Ishikawa (cell line): ENCODE results near the gene ZFP1.
A peak's percentile ranks its signal among the peaks of the same experiment; 100 is the strongest.

Experiments used
- CEBPB ChIP-seq: IDR thresholded peaks from 2 replicates; pipeline ENCODE4 v1.6.1; 2012
- CREB1 ChIP-seq: IDR thresholded peaks from 2 replicates; pipeline ENCODE4 v1.6.1; 2012; ENCODE audit warnings: low read depth
- EGR1 ChIP-seq: IDR thresholded peaks from 2 replicates; pipeline ENCODE4 v1.6.1; 2012
- EP300 ChIP-seq: IDR thresholded peaks from 2 replicates; pipeline ENCODE4 v1.6.1; 2012; ENCODE audit warnings: borderline replicate concordance
- FOXM1 ChIP-seq: IDR thresholded peaks from 2 replicates; pipeline ENCODE4 v1.6.1; 2012; ENCODE audit warnings: low read depth, borderline replicate concordance
- NFIC ChIP-seq: IDR thresholded peaks from 2 replicates; pipeline ENCODE4 v1.6.1; 2012
- RAD21 ChIP-seq: IDR thresholded peaks from 2 replicates; pipeline ENCODE4 v1.6.1; 2012; ENCODE audit warnings: low read depth
- TAF1 ChIP-seq: IDR thresholded peaks from 2 replicates; pipeline ENCODE4 v1.6.1; 2012; ENCODE audit warnings: low read depth, mild to moderate bottlenecking
- TCF12 ChIP-seq: IDR thresholded peaks from 2 replicates; pipeline ENCODE4 v1.6.1; 2012; ENCODE audit warnings: low read depth
- TEAD4 ChIP-seq: IDR thresholded peaks from 2 replicates; pipeline ENCODE4 v1.6.1; 2012
- YY1 ChIP-seq: IDR thresholded peaks from 2 replicates; pipeline ENCODE4 v1.6.1; 2012; ENCODE audit warnings: low read depth
- ZBTB7A ChIP-seq: IDR thresholded peaks from 2 replicates; pipeline ENCODE4 v1.6.1; 2012; ENCODE audit warnings: low read depth
- TF ChIP-seq, protein P1 (sequence below): IDR thresholded peaks from 2 replicates; pipeline ENCODE4 v1.6.1; 2012
- TF ChIP-seq, protein P2 (sequence below): IDR thresholded peaks from 2 replicates; pipeline ENCODE4 v1.6.1; 2012
- TF ChIP-seq, protein P3 (sequence below): IDR thresholded peaks from 2 replicates; pipeline ENCODE4 v1.6.1; 2012; ENCODE audit warnings: low read depth, mild to moderate bottlenecking

Gene ZFP1

DNA sequence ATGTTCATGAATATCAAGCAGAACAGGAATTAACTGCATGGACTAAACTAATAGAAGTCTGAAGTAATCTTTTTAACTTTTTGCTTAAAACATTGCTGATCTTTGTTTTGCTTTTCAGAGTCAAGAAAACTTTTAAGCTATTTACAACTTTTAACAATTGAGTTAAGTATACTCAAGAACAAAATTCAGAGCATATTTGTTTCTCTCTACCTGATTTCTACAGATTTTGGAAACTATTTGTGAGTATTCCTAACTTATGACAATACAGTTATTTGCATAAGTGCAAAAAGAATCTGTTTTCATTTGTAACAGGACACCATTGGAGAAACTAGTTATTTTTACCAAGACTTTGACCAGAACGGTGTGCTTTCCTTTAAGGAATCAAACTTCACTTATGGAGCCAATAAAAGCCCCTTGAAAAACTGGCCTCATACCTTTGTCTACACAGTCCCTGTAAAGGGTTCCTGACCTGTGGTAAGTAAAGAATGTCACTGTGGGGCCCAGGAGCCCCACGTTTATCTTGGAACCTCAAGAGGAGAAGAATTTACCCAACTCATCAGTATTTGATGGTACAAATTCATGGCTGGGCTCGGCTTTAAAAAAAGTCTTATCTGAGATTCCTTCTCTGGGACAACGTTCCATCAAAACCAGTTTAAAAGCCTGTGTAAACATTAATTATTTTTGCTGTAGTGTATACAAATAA is 20.5 kb upstream of the ZFP1 start:
- TF ChIP-seq TEAD4, result no peak
- no peak for TF ChIP-seq FOXM1

DNA sequence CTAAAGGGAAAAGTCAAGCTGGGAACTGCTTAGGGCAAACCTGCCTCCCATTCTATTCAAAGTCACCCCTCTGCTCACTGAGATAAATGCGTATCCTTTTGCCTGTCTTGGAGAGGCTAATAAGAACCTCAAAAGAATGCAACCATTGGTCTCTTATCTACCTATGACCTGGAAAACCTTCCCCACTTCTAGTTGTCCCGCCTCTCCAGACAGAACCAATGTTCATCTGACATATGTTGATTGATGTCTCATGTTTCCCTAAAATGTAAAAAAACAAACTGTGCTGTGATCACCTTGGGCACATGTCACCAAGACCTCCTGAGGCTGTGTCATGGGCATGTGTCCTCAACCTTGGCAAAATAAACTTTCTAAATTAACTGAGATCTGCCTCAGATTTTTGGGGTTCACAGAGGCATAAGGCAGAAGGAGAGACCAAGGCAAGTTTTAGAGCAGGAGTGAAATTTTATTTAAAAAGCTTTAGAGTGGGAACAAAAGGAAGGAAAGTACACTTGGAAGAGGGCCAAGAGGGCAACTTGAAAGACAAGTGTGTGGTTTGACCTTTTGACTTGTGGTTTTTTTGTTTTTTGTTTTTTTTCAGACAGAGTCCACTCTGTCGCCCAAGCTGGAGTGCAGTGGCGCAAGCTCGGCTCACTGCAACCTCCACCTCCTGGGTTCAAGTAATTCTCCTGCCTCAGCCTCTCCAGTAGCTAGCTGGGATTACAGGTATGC is 18.7 kb upstream of the ZFP1 start:
- peak; percentile 87 for TF ChIP-seq NFIC

DNA sequence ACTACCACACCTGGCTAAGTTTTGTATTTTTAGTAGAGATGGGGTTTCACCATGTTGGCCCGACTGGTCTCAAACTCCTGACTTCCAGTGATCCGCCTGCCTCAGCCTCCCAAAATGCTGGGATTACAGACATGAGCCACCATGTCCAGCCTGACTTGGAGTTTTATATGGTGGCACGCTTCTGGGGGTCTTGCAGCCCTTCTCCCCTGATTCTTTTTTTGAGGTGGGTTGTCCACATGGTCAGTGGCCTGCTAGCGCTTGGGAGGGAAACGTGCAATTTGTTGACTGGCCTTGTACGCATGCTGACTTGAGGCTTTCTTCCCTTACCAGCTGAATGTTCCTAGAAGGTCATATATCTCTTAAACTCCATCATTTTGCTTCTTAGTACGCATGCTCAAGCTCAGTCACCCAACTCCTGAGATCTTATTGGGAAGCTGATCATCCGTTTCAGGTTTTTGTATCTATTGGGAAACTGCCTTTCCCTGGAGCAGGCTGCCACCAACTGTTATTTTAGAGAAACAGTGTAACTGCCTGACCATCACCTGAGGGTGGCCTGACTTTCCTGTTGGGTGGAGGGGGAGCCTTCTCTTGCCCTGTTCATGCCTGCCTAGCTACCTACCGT is 18.1 kb upstream of the ZFP1 start:
- no peak for TF ChIP-seq TAF1
- peak; percentile 70 for TF ChIP-seq RAD21

DNA sequence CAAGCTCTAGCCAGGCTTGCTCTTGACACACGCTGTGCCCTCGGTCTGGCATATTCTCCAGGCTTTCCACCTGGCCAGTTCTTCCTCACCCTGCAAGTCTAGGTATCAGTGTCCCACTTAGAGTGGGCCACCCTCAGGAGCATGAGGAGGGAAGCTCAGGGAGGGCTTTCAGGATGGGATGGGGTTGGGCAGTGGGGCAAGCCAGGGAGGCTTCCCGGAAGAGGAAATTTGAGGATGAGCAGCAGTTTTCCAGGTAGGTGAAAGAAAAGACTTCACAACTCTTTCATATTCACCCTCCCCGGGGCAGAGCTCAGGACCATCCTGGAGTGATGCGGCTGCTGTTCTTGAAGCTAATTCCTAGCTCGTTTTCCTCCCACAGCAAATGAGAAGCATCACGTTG is 17.2 kb upstream of the ZFP1 start:
- TF ChIP-seq, protein P1, sequence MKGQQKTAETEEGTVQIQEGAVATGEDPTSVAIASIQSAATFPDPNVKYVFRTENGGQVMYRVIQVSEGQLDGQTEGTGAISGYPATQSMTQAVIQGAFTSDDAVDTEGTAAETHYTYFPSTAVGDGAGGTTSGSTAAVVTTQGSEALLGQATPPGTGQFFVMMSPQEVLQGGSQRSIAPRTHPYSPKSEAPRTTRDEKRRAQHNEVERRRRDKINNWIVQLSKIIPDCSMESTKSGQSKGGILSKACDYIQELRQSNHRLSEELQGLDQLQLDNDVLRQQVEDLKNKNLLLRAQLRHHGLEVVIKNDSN, result no peak
- TF ChIP-seq CEBPB, result no peak
- TF ChIP-seq NFIC, result no peak
- TF ChIP-seq EP300, result no peak
- no peak for TF ChIP-seq ZBTB7A
- no peak for TF ChIP-seq TEAD4
- no peak for TF ChIP-seq FOXM1
- TF ChIP-seq, protein P2, sequence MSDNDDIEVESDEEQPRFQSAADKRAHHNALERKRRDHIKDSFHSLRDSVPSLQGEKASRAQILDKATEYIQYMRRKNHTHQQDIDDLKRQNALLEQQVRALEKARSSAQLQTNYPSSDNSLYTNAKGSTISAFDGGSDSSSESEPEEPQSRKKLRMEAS, result no peak
- no peak for TF ChIP-seq YY1
- TF ChIP-seq EGR1, result no peak
- TF ChIP-seq TCF12, result no peak
- TF ChIP-seq, protein P3, sequence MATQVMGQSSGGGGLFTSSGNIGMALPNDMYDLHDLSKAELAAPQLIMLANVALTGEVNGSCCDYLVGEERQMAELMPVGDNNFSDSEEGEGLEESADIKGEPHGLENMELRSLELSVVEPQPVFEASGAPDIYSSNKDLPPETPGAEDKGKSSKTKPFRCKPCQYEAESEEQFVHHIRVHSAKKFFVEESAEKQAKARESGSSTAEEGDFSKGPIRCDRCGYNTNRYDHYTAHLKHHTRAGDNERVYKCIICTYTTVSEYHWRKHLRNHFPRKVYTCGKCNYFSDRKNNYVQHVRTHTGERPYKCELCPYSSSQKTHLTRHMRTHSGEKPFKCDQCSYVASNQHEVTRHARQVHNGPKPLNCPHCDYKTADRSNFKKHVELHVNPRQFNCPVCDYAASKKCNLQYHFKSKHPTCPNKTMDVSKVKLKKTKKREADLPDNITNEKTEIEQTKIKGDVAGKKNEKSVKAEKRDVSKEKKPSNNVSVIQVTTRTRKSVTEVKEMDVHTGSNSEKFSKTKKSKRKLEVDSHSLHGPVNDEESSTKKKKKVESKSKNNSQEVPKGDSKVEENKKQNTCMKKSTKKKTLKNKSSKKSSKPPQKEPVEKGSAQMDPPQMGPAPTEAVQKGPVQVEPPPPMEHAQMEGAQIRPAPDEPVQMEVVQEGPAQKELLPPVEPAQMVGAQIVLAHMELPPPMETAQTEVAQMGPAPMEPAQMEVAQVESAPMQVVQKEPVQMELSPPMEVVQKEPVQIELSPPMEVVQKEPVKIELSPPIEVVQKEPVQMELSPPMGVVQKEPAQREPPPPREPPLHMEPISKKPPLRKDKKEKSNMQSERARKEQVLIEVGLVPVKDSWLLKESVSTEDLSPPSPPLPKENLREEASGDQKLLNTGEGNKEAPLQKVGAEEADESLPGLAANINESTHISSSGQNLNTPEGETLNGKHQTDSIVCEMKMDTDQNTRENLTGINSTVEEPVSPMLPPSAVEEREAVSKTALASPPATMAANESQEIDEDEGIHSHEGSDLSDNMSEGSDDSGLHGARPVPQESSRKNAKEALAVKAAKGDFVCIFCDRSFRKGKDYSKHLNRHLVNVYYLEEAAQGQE, result no peak
- TF ChIP-seq RAD21, result no peak
- TF ChIP-seq TAF1, result no peak
- no peak for TF ChIP-seq CREB1

DNA sequence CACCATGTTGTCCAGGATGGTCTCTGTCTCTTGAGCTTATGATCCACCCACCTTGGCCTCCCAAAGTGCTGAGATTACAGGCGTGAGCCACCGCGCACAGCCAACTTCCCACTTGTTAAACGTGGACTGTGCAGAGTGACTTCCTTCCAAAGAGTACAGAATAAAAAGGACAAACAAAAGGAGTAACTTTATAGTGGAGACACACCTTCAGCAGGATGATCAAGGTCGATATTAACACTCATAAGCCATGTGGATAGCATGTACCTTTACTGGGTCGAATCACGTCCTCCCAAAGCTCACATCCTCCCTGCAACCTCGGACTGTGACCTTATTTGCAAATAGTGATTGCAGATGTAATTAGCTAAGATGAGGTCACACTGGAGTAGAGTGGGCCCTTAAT is 10.1 kb upstream of the ZFP1 start:
- no peak for TF ChIP-seq RAD21
- TF ChIP-seq, protein P1, result no peak
- TF ChIP-seq FOXM1, result no peak
- TF ChIP-seq TEAD4, result no peak
- no peak for TF ChIP-seq EGR1
- TF ChIP-seq ZBTB7A, result no peak
- TF ChIP-seq TAF1, result no peak
- no peak for TF ChIP-seq TCF12
- TF ChIP-seq YY1, result no peak
- TF ChIP-seq, protein P3, result no peak
- TF ChIP-seq, protein P2, result no peak
- no peak for TF ChIP-seq EP300
- TF ChIP-seq NFIC, result no peak
- no peak for TF ChIP-seq CREB1
- TF ChIP-seq CEBPB, result no peak

DNA sequence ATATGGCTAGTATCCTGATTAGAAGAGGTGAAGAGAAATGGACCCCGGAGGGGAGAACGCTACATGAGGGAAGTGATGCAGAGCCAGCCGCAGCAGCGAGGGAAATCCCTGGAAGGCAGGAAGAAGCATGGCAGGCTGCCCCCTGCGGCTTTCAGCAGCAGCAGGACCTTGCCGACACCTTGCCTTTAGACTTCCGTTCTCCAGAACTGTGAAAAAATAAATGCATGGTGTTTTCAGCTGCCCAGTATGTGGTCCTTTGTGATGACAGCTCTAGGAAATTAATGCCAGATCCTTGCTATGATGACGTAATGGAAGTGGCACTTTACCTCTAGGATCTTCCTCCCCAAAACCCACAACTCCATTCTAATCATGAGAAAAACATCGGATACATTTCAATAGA is 9.7 kb upstream of the ZFP1 start:
- TF ChIP-seq NFIC (no peak), EP300 (no peak), YY1 (no peak), ZBTB7A (no peak), TCF12 (no peak), TAF1 (no peak), TEAD4 (no peak)
- TF ChIP-seq, protein P2, result no peak
- TF ChIP-seq, protein P1, result no peak
